Central memory CD4-positive, alpha-beta T cell (primary cell): ENCODE measurements around the gene FCGR1A.
"Not testable (repeated sequence)": the region's sequence is repeated elsewhere in the genome, so short reads cannot be mapped to it uniquely, and the experiment has no call there.

Source experiments
- DNase-seq: peaks from one replicate; pipeline ENCODE4 v3.0.0; 2022

FCGR1A gene

GRCh38 chr1:149841149-149841548 lies 58.7 kb downstream of the FCGR1A start:
- not testable (repeated sequence) for DNase-seq
